Prostate gland (tissue), 2 donors: ENCODE measurements around the gene ILKAP. TPM values are rescaled to one million over a fixed set of nuclear protein-coding genes. Genes with fewer than 3 reads are reported as not detected.

ENCODE experiments used
- DNase-seq: peaks from one replicate; pipeline ENCODE4 v3.0.0-alpha.2; 2019; ENCODE audit warnings: low spot score
- H3K27ac ChIP-seq, 2 donors: fragments of 200-600 bp; sonication (generic); 2 replicates each; pipeline ENCODE4 v1.5.1; 2017 to 2019
- H3K27me3 ChIP-seq: fragments of 200-600 bp; sonication (generic); replicated peaks from 2 replicates; pipeline ENCODE4 v1.5.1; 2019; ENCODE audit not compliant: insufficient read depth
- H3K36me3 ChIP-seq, 2 donors: fragments of 200-600 bp; sonication (generic); 1 replicate in 1 of 2; 2 replicates in 1 of 2; pipeline versions ENCODE4 v1.5.1 to v1.8.1; 2017 to 2019
- H3K4me1 ChIP-seq: fragments of 200-600 bp; sonication (generic); replicated peaks from 2 replicates; pipeline ENCODE4 v1.5.1; 2019
- H3K4me3 ChIP-seq, 2 donors: fragments of 200-600 bp; sonication (generic); 2 replicates each; pipeline ENCODE4 v1.5.1; 2017 to 2019
- H3K9me3 ChIP-seq: fragments of 200-600 bp; sonication (generic); 2 replicates; pipeline ENCODE4 v1.5.1; 2017
- POLR2A ChIP-seq: fragments of 450-650 bp; IDR thresholded peaks from one replicate; pipeline ENCODE4 v1.6.1; 2016; ENCODE audit warnings: antibody characterized with exemption, mild to moderate bottlenecking
- POLR2AphosphoS5 ChIP-seq: sonication (generic); formaldehyde crosslinking; IDR thresholded peaks from one replicate; pipeline ENCODE4 v1.6.1; 2017; ENCODE audit warnings: antibody characterized with exemption
- WGBS: methylation state at CpG from one replicate; pipeline ENCODE4 v1.1.5; 2018; 5-methylcytosine and 5-hydroxymethylcytosine counted together
- intact Hi-C: fragments of 100-400 bp; cut with DNase I; formaldehyde crosslinking; loops from one replicate; pipeline ENCODE4 v1.14.2; 2022
- total RNA-seq, 2 donors: library from RNA; depleted of rRNA; stranded (reverse); fragments of >200 nt; gene quantifications; one replicate each; pipeline ENCODE4 v1.1.0, GENCODE V29; 2016
- TF ChIP-seq, protein P1 (sequence below), 4 experiments: fragments of 200-600 bp in 2 of 4; fragments of 450-650 bp in 2 of 4; sonication (generic) in 2 of 4; IDR thresholded peaks; 1 replicate in 3 of 4; 2 replicates in 1 of 4; pipeline ENCODE4 v1.5.1; 2016 to 2019; ENCODE audit warnings: antibody characterized with exemption in 4 of 4, mild to moderate bottlenecking in 2 of 4, moderate library complexity in 2 of 4

Gene ILKAP
- total RNA-seq, 2 donors from 2014 or later = 33.6 to 41.8 TPM

DNA sequence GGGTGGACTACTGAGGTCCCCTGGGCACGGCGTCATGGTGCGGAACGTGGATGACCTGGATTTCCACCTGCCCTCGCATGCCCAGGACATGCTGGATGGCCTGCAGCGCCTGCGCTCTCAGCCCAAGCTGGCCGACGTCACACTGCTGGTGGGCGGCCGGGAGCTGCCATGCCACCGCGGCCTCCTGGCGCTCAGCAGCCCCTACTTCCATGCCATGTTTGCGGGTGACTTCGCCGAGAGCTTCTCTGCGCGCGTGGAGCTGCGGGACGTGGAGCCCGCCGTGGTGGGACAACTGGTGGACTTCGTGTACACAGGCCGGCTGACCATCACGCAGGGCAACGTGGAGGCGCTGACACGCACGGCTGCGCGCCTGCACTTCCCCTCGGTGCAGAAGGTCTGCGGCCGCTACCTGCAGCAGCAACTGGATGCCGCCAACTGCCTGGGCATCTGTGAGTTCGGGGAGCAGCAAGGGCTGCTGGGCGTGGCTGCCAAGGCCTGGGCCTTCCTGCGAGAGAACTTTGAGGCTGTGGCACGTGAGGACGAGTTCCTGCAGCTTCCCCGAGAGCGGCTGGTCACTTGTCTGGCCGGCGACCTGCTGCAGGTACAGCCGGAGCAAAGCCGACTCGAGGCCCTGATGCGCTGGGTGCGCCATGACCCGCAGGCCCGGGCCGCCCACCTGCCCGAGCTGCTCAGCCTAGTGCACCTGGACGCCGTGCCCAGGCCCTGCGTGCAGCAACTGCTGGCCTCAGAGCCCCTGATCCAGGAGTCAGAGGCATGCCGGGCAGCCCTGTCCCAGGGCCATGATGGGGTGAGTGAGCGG, 62.6 kb downstream of the ILKAP start:
- WGBS = 92% methylated on average over 48 of the region's 60 CpGs
- no peak overlapping the region for H3K27ac ChIP-seq
- intact Hi-C loops = no loop called here
- no peak for TF ChIP-seq POLR2AphosphoS5
- TF ChIP-seq POLR2A = no peak
- TF ChIP-seq, protein P1, sequence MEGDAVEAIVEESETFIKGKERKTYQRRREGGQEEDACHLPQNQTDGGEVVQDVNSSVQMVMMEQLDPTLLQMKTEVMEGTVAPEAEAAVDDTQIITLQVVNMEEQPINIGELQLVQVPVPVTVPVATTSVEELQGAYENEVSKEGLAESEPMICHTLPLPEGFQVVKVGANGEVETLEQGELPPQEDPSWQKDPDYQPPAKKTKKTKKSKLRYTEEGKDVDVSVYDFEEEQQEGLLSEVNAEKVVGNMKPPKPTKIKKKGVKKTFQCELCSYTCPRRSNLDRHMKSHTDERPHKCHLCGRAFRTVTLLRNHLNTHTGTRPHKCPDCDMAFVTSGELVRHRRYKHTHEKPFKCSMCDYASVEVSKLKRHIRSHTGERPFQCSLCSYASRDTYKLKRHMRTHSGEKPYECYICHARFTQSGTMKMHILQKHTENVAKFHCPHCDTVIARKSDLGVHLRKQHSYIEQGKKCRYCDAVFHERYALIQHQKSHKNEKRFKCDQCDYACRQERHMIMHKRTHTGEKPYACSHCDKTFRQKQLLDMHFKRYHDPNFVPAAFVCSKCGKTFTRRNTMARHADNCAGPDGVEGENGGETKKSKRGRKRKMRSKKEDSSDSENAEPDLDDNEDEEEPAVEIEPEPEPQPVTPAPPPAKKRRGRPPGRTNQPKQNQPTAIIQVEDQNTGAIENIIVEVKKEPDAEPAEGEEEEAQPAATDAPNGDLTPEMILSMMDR (IDR thresholded peaks at IDR 0.05) = no peak
- H3K9me3 ChIP-seq = no peaks in the 10 kb centered on the region
- H3K27me3 ChIP-seq = no peaks in the 10 kb centered on the region
- no peak overlapping the region for H3K4me3 ChIP-seq
- DNase-seq = no peak
- H3K36me3 ChIP-seq = no peaks in the 10 kb centered on the region
- H3K4me1 ChIP-seq = no peaks in the 10 kb centered on the region

GRCh38 chr2:238140040-238140439, 63.5 kb downstream of the ILKAP start:
- Histone ChIP-seq H3K4me3 (no peak overlapping the region), H3K27me3 (no peaks in the 10 kb centered on the region), H3K4me1 (no peaks in the 10 kb centered on the region), H3K27ac (no peak overlapping the region), H3K9me3 (no peaks in the 10 kb centered on the region), H3K36me3 (no peaks in the 10 kb centered on the region)
- no peak for DNase-seq
- intact Hi-C loops = no loop called here
- WGBS = 95% methylated on average over 7 of the region's 7 CpGs
- TF ChIP-seq POLR2A = no peak
- TF ChIP-seq, protein P1 (IDR thresholded peaks at IDR 0.05) = no peak
- TF ChIP-seq POLR2AphosphoS5 = no peak

GRCh38 chr2:238139196-238140039, 64.1 kb downstream of the ILKAP start:
- TF ChIP-seq, protein P1 (IDR thresholded peaks at IDR 0.05) = peak in 2 of 4 experiments; percentile 9 to 17
- TF ChIP-seq POLR2A (no peak), POLR2AphosphoS5 (no peak)
- 70% methylated on average over 47 of the region's 56 CpGs for WGBS
- H3K27ac ChIP-seq = no peak overlapping the region

DNA sequence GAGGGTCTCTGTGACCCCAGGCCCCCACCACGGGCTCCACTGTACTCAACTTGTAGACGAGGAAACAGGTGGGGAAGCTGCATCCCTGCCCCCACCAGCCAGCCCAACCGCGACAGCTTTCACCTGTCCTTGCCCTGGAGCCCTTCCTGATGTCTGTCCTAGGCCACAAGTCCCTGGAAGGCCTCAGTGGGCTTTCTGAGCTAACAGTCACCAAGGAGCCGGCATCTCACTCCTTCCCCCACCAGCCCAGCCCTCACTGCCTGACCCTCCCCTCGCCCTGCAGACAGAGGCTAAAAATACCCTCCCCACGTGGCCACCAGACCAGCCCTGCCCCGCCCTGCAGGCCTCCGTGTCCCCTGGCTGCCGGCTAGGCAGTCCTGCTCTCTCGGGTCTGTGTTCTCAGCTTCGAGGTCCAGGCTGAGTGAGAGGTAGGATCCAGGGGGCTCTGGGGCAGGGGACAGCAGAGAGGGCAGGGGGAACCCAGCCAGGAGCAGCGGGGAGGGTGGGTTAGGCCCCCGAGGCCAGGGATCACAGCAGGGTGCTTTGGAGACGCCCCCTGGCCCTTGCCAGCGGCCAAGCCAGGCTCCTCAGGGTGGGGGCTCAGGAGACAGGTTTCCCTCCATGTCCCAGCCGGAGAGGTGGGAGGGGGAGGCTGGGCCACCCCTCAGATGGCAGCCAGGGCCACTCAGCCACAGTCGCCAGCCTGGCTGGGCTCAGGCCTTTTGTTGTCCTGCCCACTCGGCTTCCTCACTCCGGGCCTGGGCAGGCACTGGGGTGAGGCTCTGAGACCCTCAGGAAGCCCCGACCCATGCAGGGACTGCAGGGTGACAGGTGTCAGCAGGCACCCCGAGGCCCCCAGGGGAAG, 64.9 kb downstream of the ILKAP start, which contains the start of gene KLHL30:
TSS of gene KLHL30 (plus strand) at position 338 of the 865 bp plus-strand sequence. CDS start 2,087 bp downstream, outside the sequence.
- H3K4me3 ChIP-seq = no peak within 1 kb of the TSS
- H3K36me3 ChIP-seq = no peaks in the 10 kb centered on the region
- DNase-seq = no peak
- WGBS = 68% methylated on average over 19 of the region's 22 CpGs
- H3K27me3 ChIP-seq = no peaks in the 10 kb centered on the region
- TF ChIP-seq, protein P1 (IDR thresholded peaks at IDR 0.05) = no peak
- TF ChIP-seq POLR2A (no peak), POLR2AphosphoS5 (no peak)
- intact Hi-C loops = no loop called here
- H3K9me3 ChIP-seq = no peaks in the 10 kb centered on the region
- H3K4me1 ChIP-seq = no peaks in the 10 kb centered on the region
- H3K27ac ChIP-seq = no peak within 1 kb of the TSS

More at GRCh38 chr2:238139196-238140039, 64.1 kb downstream of the ILKAP start:
- Histone ChIP-seq H3K4me1 (no peaks in the 10 kb centered on the region), H3K9me3 (no peaks in the 10 kb centered on the region), H3K27me3 (no peaks in the 10 kb centered on the region), H3K36me3 (no peaks in the 10 kb centered on the region), H3K4me3 (no peak overlapping the region)
- intact Hi-C loops = no loop called here
- DNase-seq = no peak
